OCI-LY7 (cell line): ENCODE measurements around the gene LRRC26. TPM values are rescaled to one million over a fixed set of nuclear protein-coding genes. Genes with fewer than 3 reads are reported as not detected.

ENCODE experiments used
- BruUV-seq: library from RNA; stranded (reverse); fragments of 400-500 nt; replicated peaks from 2 replicates; lab custom pipeline; 2021; lab: Mats Ljungman, UMichigan
- CTCF ChIA-PET: fragments of 300-600 bp; sonication (Branson Sonifier 250); formaldehyde crosslinking; loops from one replicate; lab custom pipeline; 2022; ENCODE audit warnings: antibody characterized with exemption; ENCODE audit not compliant: unreplicated experiment; lab: Charles Lee
- POLR2A ChIA-PET: fragments of 300-600 bp; sonication (Branson Sonifier 250); formaldehyde crosslinking; loops from one replicate; lab custom pipeline; 2022; ENCODE audit warnings: antibody characterized with exemption; lab: Charles Lee
- DNase-seq: peaks from one replicate; pipeline ENCODE4 v3.0.0-alpha.2; 2015; ENCODE audit warnings: low spot score
- H2AFZ ChIP-seq: fragments of 200-600 bp; sonication (generic), shearing (Covaris generic); 2 replicates; pipeline ENCODE4 v1.6.1; 2014; ENCODE audit warnings: mild to moderate bottlenecking, antibody characterized with exemption, low read length, moderate library complexity
- H3K27ac ChIP-seq: fragments of 200-600 bp; sonication (generic); 2 replicates; pipeline ENCODE4 v1.5.1; 2014; ENCODE audit warnings: mixed run types, low read depth, mild to moderate bottlenecking, moderate library complexity, low read length, inconsistent platforms; ENCODE audit not compliant: poor library complexity, severe bottlenecking
- H3K36me3 ChIP-seq: fragments of 200-600 bp; sonication (generic); 2 replicates; pipeline ENCODE4 v1.6.1; 2014; ENCODE audit warnings: mild to moderate bottlenecking, antibody characterized with exemption, low read length, moderate library complexity, mixed read lengths; ENCODE audit not compliant: insufficient read depth
- H3K4me1 ChIP-seq: fragments of 200-600 bp; sonication (generic); 2 replicates; pipeline ENCODE4 v1.5.1; 2014; ENCODE audit warnings: mild to moderate bottlenecking, low read length; ENCODE audit not compliant: insufficient read depth, poor library complexity, severe bottlenecking
- H3K4me2 ChIP-seq: fragments of 200-600 bp; sonication (generic); 2 replicates; pipeline ENCODE4 v1.6.1; 2014; ENCODE audit warnings: mild to moderate bottlenecking, low read length
- H3K4me3 ChIP-seq: fragments of 200-600 bp; sonication (generic); 2 replicates; pipeline ENCODE4 v1.5.1; 2014; ENCODE audit warnings: mild to moderate bottlenecking, low read depth, low read length; ENCODE audit not compliant: poor library complexity, severe bottlenecking
- H3K79me2 ChIP-seq: fragments of 200-600 bp; sonication (generic); 2 replicates; pipeline ENCODE4 v1.6.1; 2016; ENCODE audit warnings: low read depth, mild to moderate bottlenecking, low read length, moderate library complexity, mixed read lengths; ENCODE audit not compliant: insufficient read depth
- H3K9me2 ChIP-seq: fragments of 200-600 bp; sonication (generic); 2 replicates; pipeline ENCODE4 v1.6.1; 2016; ENCODE audit warnings: mild to moderate bottlenecking, low read length, mixed read lengths; ENCODE audit not compliant: insufficient read depth
- H3K9me3 ChIP-seq: fragments of 200-600 bp; sonication (generic); 2 replicates; pipeline ENCODE4 v1.6.1; 2014; ENCODE audit warnings: mild to moderate bottlenecking, mixed run types, low read length, mixed read lengths
- H4K20me1 ChIP-seq: fragments of 200-600 bp; sonication (generic); 2 replicates; pipeline ENCODE4 v1.6.1; 2014; ENCODE audit warnings: mild to moderate bottlenecking, antibody characterized with exemption, low read length, moderate library complexity, mixed read lengths; ENCODE audit not compliant: insufficient read depth
- CTCF ChIP-seq: fragments of 200-600 bp; sonication (generic); conservative IDR thresholded peaks from 2 replicates; pipeline ENCODE4 v1.5.1; 2014; ENCODE audit warnings: mild to moderate bottlenecking, antibody characterized with exemption, low read length, moderate library complexity, mixed read lengths
- EZH2phosphoT487 ChIP-seq: fragments of 200-600 bp; sonication (generic); IDR thresholded peaks from 2 replicates; pipeline ENCODE4 v1.6.1; 2018; ENCODE audit warnings: low read depth, borderline replicate concordance, mild to moderate bottlenecking, mixed run types, antibody characterized with exemption, low read length, moderate library complexity, mixed read lengths
- intact Hi-C: fragments of 100-400 bp; cut with micrococcal nuclease; formaldehyde crosslinking; loops from one replicate; pipeline ENCODE4 v1.10.0; 2022; ENCODE audit not compliant: unreplicated experiment
- total RNA-seq, 2 experiments: library from RNA; depleted of rRNA in 1 of 2; stranded (reverse); fragments of >200 nt in 1 of 2; shearing (Covaris generic) in 1 of 2; gene quantifications; 2 replicates each; pipeline ENCODE4 v1.2.3, GENCODE V29; 2014 to 2022

Gene LRRC26
- total RNA-seq, 2 experiments from 2014 or later: not detected

GRCh38 chr9:137193771-137194170, 23.9 kb upstream of the LRRC26 start:
- H3K9me2 ChIP-seq: no peaks in the 10 kb centered on the region
- ChIA-PET POLR2A (no interaction called here), CTCF (no interaction called here)
- H3K79me2 ChIP-seq: peaks cover 12% of the 10 kb centered on the region; the same call in 1 of the 2 replicates
- no peaks in the 10 kb centered on the region for H4K20me1 ChIP-seq
- H3K4me2 ChIP-seq: no peak overlapping the region
- no peak overlapping the region for H3K4me3 ChIP-seq
- peaks cover 20% of the 10 kb centered on the region; the same call in 1 of the 2 replicates for H3K36me3 ChIP-seq
- H3K27ac ChIP-seq: no peak overlapping the region
- DNase-seq: no peak
- intact Hi-C loops: no loop called here
- peaks cover 12% of the 10 kb centered on the region for H3K4me1 ChIP-seq
- BruUV-seq: no TSS peak
- TF ChIP-seq CTCF (no peak), EZH2phosphoT487 (no peak)
- H2AFZ ChIP-seq: no peak overlapping the region
- no peaks in the 10 kb centered on the region for H3K9me3 ChIP-seq

GRCh38 chr9:137192859-137193258, 23.0 kb upstream of the LRRC26 start:
- BruUV-seq: no TSS peak
- no peak overlapping the region for H3K4me3 ChIP-seq
- intact Hi-C loops: no loop called here
- H3K4me2 ChIP-seq: no peak overlapping the region
- no peaks in the 10 kb centered on the region for H3K9me2 ChIP-seq
- H3K36me3 ChIP-seq: peaks cover 20% of the 10 kb centered on the region; the same call in 1 of the 2 replicates
- H3K27ac ChIP-seq: no peak overlapping the region
- H3K9me3 ChIP-seq: no peaks in the 10 kb centered on the region
- ChIA-PET CTCF (interaction anchor here (0.5 to 0.7 kb wide), 4 partner anchors 11 to 66 kb away, joined by 3 to 4 read pairs (median 3); no protein-coding TSS in a partner anchor), POLR2A (no interaction called here)
- H4K20me1 ChIP-seq: no peaks in the 10 kb centered on the region
- H3K4me1 ChIP-seq: peaks cover 12% of the 10 kb centered on the region
- DNase-seq: no peak
- H3K79me2 ChIP-seq: peaks cover 16% of the 10 kb centered on the region
- no peak for TF ChIP-seq EZH2phosphoT487
- no peak for TF ChIP-seq CTCF
- no peak overlapping the region for H2AFZ ChIP-seq

GRCh38 chr9:137192448-137192780, 22.6 kb upstream of the LRRC26 start:
- intact Hi-C loops: no loop called here
- POLR2A ChIA-PET: no interaction called here

More at GRCh38 chr9:137192448-137192780, 22.6 kb upstream of the LRRC26 start:
- Histone ChIP-seq H3K9me2 (no peaks in the 10 kb centered on the region), H3K36me3 (peaks cover 20% of the 10 kb centered on the region; the same call in 1 of the 2 replicates), H3K4me1 (peaks cover 15% of the 10 kb centered on the region), H3K9me3 (no peaks in the 10 kb centered on the region), H2AFZ (no peak overlapping the region), H4K20me1 (peaks cover 2% of the 10 kb centered on the region; the same call in 1 of the 2 replicates), H3K4me3 (no peak overlapping the region), H3K27ac (no peak overlapping the region), H3K4me2 (no peak overlapping the region), H3K79me2 (peaks cover 20% of the 10 kb centered on the region)
- TF ChIP-seq CTCF (no peak), EZH2phosphoT487 (no peak)
- CTCF ChIA-PET: interaction anchor here (0.6 to 0.7 kb wide), 2 partner anchors 16 to 65 kb away, joined by 3 read pairs; no protein-coding TSS in a partner anchor
- DNase-seq: no peak
- BruUV-seq: no TSS peak
